Skeletal muscle tissue (tissue), 4 donors: Measurements from ENCODE around the gene PEX14. TPM values are rescaled to one million over a fixed set of nuclear protein-coding genes. Genes with fewer than 3 reads are reported as not detected.

Experiments
- H3K27ac ChIP-seq: one replicate; pipeline ENCODE4 v1.7.0; 2013; ENCODE audit warnings: mild to moderate bottlenecking, low read depth, low read length, inconsistent platforms
- H3K27me3 ChIP-seq, 3 donors: one replicate each; pipeline ENCODE4 v1.7.0; 2013; ENCODE audit warnings: low read length in 3 of 3; ENCODE audit not compliant: control insufficient read depth in 3 of 3, insufficient read depth in 3 of 3
- H3K36me3 ChIP-seq, 3 donors: one replicate each; pipeline ENCODE4 v1.7.0; 2013; ENCODE audit warnings: low read length in 3 of 3; ENCODE audit not compliant: control insufficient read depth in 3 of 3, insufficient read depth in 3 of 3
- H3K4me1 ChIP-seq, 3 donors: one replicate each; pipeline ENCODE4 v1.7.0; 2013; ENCODE audit warnings: low read length in 3 of 3, mild to moderate bottlenecking in 3 of 3; ENCODE audit not compliant: control insufficient read depth in 3 of 3, insufficient read depth in 3 of 3
- H3K4me3 ChIP-seq, 3 donors: one replicate each; pipeline ENCODE4 v1.7.0; 2013; ENCODE audit warnings: low read length in 3 of 3
- H3K9ac ChIP-seq, 3 donors: one replicate each; pipeline ENCODE4 v1.7.0; 2013; ENCODE audit warnings: low read length in 3 of 3, mild to moderate bottlenecking in 3 of 3, moderate library complexity in 2 of 3, low read depth in 1 of 3
- H3K9me3 ChIP-seq, 3 donors: one replicate each; pipeline ENCODE4 v1.7.0; 2013; ENCODE audit warnings: low read length in 3 of 3; ENCODE audit not compliant: control insufficient read depth in 3 of 3
- total RNA-seq: library from RNA; depleted of rRNA; stranded (reverse); fragments of >200 nt; gene quantifications from one replicate; pipeline ENCODE4 v1.2.3, GENCODE V29; 2014
- donor health status: Osteomylitis.

The PEX14 gene
- total RNA-seq, 1 donor from 2014 or later, result 7.3 TPM

- Histone ChIP-seq H3K4me3 (no peak overlapping the region), H3K36me3 (peaks cover 45 to 60% (median 52%) of the 10 kb centered on the region in 3 donors)
Observed at GRCh38 chr1:10649517-10650201, 174.9 kb downstream of the PEX14 start.

GRCh38 chr1:10650556-10651388 lies 176.0 kb downstream of the PEX14 start:
- no peaks in the 10 kb centered on the region for H3K27me3 ChIP-seq

More at GRCh38 chr1:10649517-10650201, 174.9 kb downstream of the PEX14 start:
- H3K4me1 ChIP-seq, result peaks cover 0 to under 1% (median 0%) of the 10 kb centered on the region in 3 donors
- H3K9me3 ChIP-seq, result no peaks in the 10 kb centered on the region
- no peaks in the 10 kb centered on the region for H3K27me3 ChIP-seq
- no peak overlapping the region for H3K9ac ChIP-seq
- no peak overlapping the region for H3K27ac ChIP-seq

GRCh38 chr1:10651389-10651766 lies 176.6 kb downstream of the PEX14 start:
- Histone ChIP-seq H3K4me3 (no peak overlapping the region), H3K4me1 (no peaks in the 10 kb centered on the region), H3K9ac (no peak overlapping the region), H3K27me3 (no peaks in the 10 kb centered on the region), H3K27ac (no peak overlapping the region), H3K36me3 (peaks cover 40 to 54% (median 45%) of the 10 kb centered on the region in 3 donors), H3K9me3 (no peaks in the 10 kb centered on the region)

More at GRCh38 chr1:10650556-10651388, 176.0 kb downstream of the PEX14 start:
- Histone ChIP-seq H3K9ac (no peak overlapping the region), H3K4me1 (no peaks in the 10 kb centered on the region), H3K9me3 (no peaks in the 10 kb centered on the region), H3K4me3 (no peak overlapping the region), H3K36me3 (peaks cover 43 to 55% (median 48%) of the 10 kb centered on the region in 3 donors), H3K27ac (no peak overlapping the region)

- Histone ChIP-seq H3K9me3 (no peaks in the 10 kb centered on the region), H3K27ac (no peak overlapping the region), H3K4me1 (no peaks in the 10 kb centered on the region), H3K27me3 (no peaks in the 10 kb centered on the region), H3K36me3 (peaks cover 39 to 54% (median 42%) of the 10 kb centered on the region in 3 donors), H3K9ac (no peak overlapping the region), H3K4me3 (no peak overlapping the region)
Observed at GRCh38 chr1:10651793-10652192, 177.0 kb downstream of the PEX14 start.

- Histone ChIP-seq H3K4me3 (no peak overlapping the region), H3K4me1 (no peaks in the 10 kb centered on the region), H3K27me3 (no peaks in the 10 kb centered on the region), H3K9ac (no peak overlapping the region), H3K36me3 (peaks cover 37 to 49% (median 40%) of the 10 kb centered on the region in 3 donors), H3K27ac (no peak overlapping the region), H3K9me3 (no peaks in the 10 kb centered on the region)
Observed at GRCh38 chr1:10652626-10653025, 177.9 kb downstream of the PEX14 start.

- Histone ChIP-seq H3K36me3 (peaks cover 33 to 47% (median 40%) of the 10 kb centered on the region in 3 donors), H3K9me3 (no peaks in the 10 kb centered on the region), H3K4me1 (no peaks in the 10 kb centered on the region), H3K27ac (no peak overlapping the region), H3K27me3 (no peaks in the 10 kb centered on the region), H3K9ac (no peak overlapping the region), H3K4me3 (no peak overlapping the region)
Observed at GRCh38 chr1:10653370-10654125, 178.8 kb downstream of the PEX14 start.

- H3K4me1 ChIP-seq, result no peaks in the 10 kb centered on the region
- H3K9me3 ChIP-seq, result no peaks in the 10 kb centered on the region
- H3K9ac ChIP-seq, result no peak overlapping the region
- no peak overlapping the region for H3K4me3 ChIP-seq
- no peaks in the 10 kb centered on the region for H3K27me3 ChIP-seq
- H3K27ac ChIP-seq, result no peak overlapping the region
- H3K36me3 ChIP-seq, result peaks cover 40 to 51% (median 49%) of the 10 kb centered on the region in 3 donors
Observed at GRCh38 chr1:10655002-10655401, 180.3 kb downstream of the PEX14 start.

- H3K4me1 ChIP-seq, result peaks cover 0 to 2% (median 0%) of the 10 kb centered on the region in 3 donors
- peaks cover 40 to 55% (median 49%) of the 10 kb centered on the region in 3 donors for H3K36me3 ChIP-seq
- no peak overlapping the region for H3K9ac ChIP-seq
- H3K27me3 ChIP-seq, result no peaks in the 10 kb centered on the region
- H3K27ac ChIP-seq, result no peak overlapping the region
- H3K9me3 ChIP-seq, result no peaks in the 10 kb centered on the region
- H3K4me3 ChIP-seq, result no peak overlapping the region
Observed at GRCh38 chr1:10656431-10656830, 181.7 kb downstream of the PEX14 start.

GRCh38 chr1:10657088-10657847 lies 182.5 kb downstream of the PEX14 start:
- H3K36me3 ChIP-seq, result peaks cover 36 to 55% (median 46%) of the 10 kb centered on the region in 3 donors
- H3K27ac ChIP-seq, result no peak overlapping the region
- peaks cover 0 to 8% (median 1%) of the 10 kb centered on the region in 3 donors for H3K4me1 ChIP-seq
- no peaks in the 10 kb centered on the region for H3K9me3 ChIP-seq
- H3K9ac ChIP-seq, result no peak overlapping the region
- no peaks in the 10 kb centered on the region for H3K27me3 ChIP-seq
- no peak overlapping the region for H3K4me3 ChIP-seq
